Ovary (tissue), 3 donors: ENCODE measurements around the gene ARHGAP19.

Experiments used
- CTCF ChIP-seq, 3 donors: fragments of 450-650 bp in 2 of 3; fragments of 200-600 bp in 1 of 3; IDR thresholded peaks; one replicate each; pipeline versions ENCODE4 v1.5.1 to v1.8.0; 2016 to 2022; ENCODE audit warnings: antibody characterized with exemption in 3 of 3, mild to moderate bottlenecking in 1 of 3
- POLR2A ChIP-seq: fragments of 450-650 bp; IDR thresholded peaks from one replicate; pipeline ENCODE4 v1.6.1; 2017; ENCODE audit warnings: antibody characterized with exemption, mild to moderate bottlenecking, moderate library complexity
- donor health status: DM: no; HTN: no; CAD: no.

DNA sequence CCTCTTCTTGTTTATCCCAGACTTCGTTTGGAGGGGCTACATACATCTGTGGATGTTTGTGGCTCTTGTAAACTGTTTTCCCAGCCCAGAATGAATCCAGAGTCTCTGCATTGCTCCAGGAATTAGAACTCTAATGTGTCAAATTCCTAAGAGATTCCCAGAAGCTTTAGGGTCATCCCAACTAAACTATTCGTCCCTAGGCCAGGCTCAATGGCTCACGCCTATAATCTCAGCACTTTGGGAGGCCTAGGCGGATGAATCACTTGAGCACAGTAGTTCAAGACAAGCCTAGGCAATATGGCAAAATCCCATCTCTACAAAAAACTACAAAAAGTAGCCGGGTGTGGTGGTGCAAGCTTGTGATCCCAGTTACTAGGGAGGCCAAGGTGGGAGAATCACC lies 28.5 kb downstream of the ARHGAP19 start:
- TF ChIP-seq CTCF (IDR thresholded peaks at IDR 0.05) (no peak), POLR2A (no peak)
